RPMI7951 (cell line): ENCODE data around the gene SLC8A3. TPM values are rescaled to one million over a fixed set of nuclear protein-coding genes. Genes with fewer than 3 reads are reported as not detected.

ENCODE experiments used
- DNase-seq: peaks from one replicate; pipeline ENCODE4 v3.0.0-alpha.2; 2012; ENCODE audit warnings: low read depth
- total RNA-seq: library from RNA; depleted of rRNA; stranded (reverse); fragments of >200 nt; shearing (Covaris generic); gene quantifications from 2 replicates; pipeline ENCODE4 v1.2.3, GENCODE V29; 2014

SLC8A3 gene
- total RNA-seq, 1 experiment from 2014 or later, result 4.0 TPM

GRCh38 chr14:70067810-70068209, 120.9 kb downstream of the SLC8A3 start:
- DNase-seq, result no peak

- DNase-seq, result no peak
Observed at GRCh38 chr14:70064136-70064865, 124.5 kb downstream of the SLC8A3 start.

- no peak for DNase-seq
Observed at GRCh38 chr14:70061108-70061507, 127.6 kb downstream of the SLC8A3 start.

GRCh38 chr14:70059545-70059944, 129.2 kb downstream of the SLC8A3 start:
- DNase-seq, result no peak

GRCh38 chr14:70057519-70058136, 131.1 kb downstream of the SLC8A3 start:
- no peak for DNase-seq

GRCh38 chr14:70052990-70053389, 135.8 kb downstream of the SLC8A3 start:
- DNase-seq, result peak; percentile 37

GRCh38 chr14:70050136-70050535, 138.6 kb downstream of the SLC8A3 start:
- no peak for DNase-seq

- DNase-seq, result no peak
Observed at GRCh38 chr14:70049605-70050004, 139.1 kb downstream of the SLC8A3 start.

GRCh38 chr14:70048313-70048654, 140.5 kb downstream of the SLC8A3 start:
- no peak for DNase-seq

GRCh38 chr14:70047598-70048312, 141.0 kb downstream of the SLC8A3 start:
- DNase-seq, result no peak

- peak; percentile 63 for DNase-seq
Observed at GRCh38 chr14:70045844-70046535, 142.8 kb downstream of the SLC8A3 start.

- DNase-seq, result peak; percentile 27
Observed at GRCh38 chr14:70045310-70045709, 143.4 kb downstream of the SLC8A3 start.

- DNase-seq, result no peak
Observed at GRCh38 chr14:70043001-70043400, 145.8 kb downstream of the SLC8A3 start.

- DNase-seq, result no peak
Observed at GRCh38 chr14:70036665-70037064, 152.1 kb downstream of the SLC8A3 start.

- DNase-seq, result no peak
Observed at GRCh38 chr14:70034257-70034656, 154.5 kb downstream of the SLC8A3 start.

- DNase-seq, result no peak
Observed at GRCh38 chr14:70033561-70033960, 155.2 kb downstream of the SLC8A3 start.

GRCh38 chr14:70033116-70033515, 155.6 kb downstream of the SLC8A3 start:
- DNase-seq, result no peak

GRCh38 chr14:70032447-70032846, 156.3 kb downstream of the SLC8A3 start:
- no peak for DNase-seq

GRCh38 chr14:70032016-70032415, 156.7 kb downstream of the SLC8A3 start:
- no peak for DNase-seq

- no peak for DNase-seq
Observed at GRCh38 chr14:70029296-70030132, 159.2 kb downstream of the SLC8A3 start.

GRCh38 chr14:70027785-70028428, 160.8 kb downstream of the SLC8A3 start:
- DNase-seq, result no peak
